Aorta (tissue), 5 donors: ENCODE results near the gene RASSF3. TPM values are rescaled to one million over a fixed set of nuclear protein-coding genes. Genes with fewer than 3 reads are reported as not detected.
A peak's percentile ranks its signal among the peaks of the same experiment; 100 is the strongest.

Experiments used
- ATAC-seq: fragments of 200-7000 bp; cut with Tn5 transposase; one replicate; pipeline ENCODE4 v1.9.1; 2022; ENCODE audit warnings: moderate library complexity; ENCODE audit not compliant: low FRiP score
- DNase-seq, 2 donors: peaks; one replicate each; pipeline ENCODE4 v3.0.0-alpha.2; 2020
- H3K27ac ChIP-seq, 2 donors: one replicate each; pipeline ENCODE4 v1.5.1; 2013; ENCODE audit warnings: low read length in 2 of 2, mild to moderate bottlenecking in 2 of 2, moderate library complexity in 2 of 2, control low read depth in 1 of 2, inconsistent platforms in 1 of 2, low read depth in 1 of 2
- H3K27me3 ChIP-seq, 2 donors: one replicate each; pipeline ENCODE4 v1.6.1; 2013; ENCODE audit warnings: control low read depth in 1 of 2, low read length in 1 of 2, mild to moderate bottlenecking in 1 of 2, moderate library complexity in 1 of 2; ENCODE audit not compliant: insufficient read depth in 2 of 2, control insufficient read depth in 1 of 2
- H3K36me3 ChIP-seq, 2 donors: one replicate each; pipeline ENCODE4 v1.6.1; 2013; ENCODE audit warnings: control low read depth in 1 of 2, low read length in 1 of 2, mild to moderate bottlenecking in 1 of 2; ENCODE audit not compliant: insufficient read depth in 2 of 2, control insufficient read depth in 1 of 2
- H3K4me1 ChIP-seq, 2 donors: one replicate each; pipeline ENCODE4 v1.6.1; 2013; ENCODE audit warnings: low read length in 2 of 2, control low read depth in 1 of 2, mild to moderate bottlenecking in 1 of 2, moderate library complexity in 1 of 2; ENCODE audit not compliant: insufficient read depth in 2 of 2, control insufficient read depth in 1 of 2
- H3K4me3 ChIP-seq, 2 donors: one replicate each; pipeline ENCODE4 v1.5.1; 2013; ENCODE audit warnings: low read length in 2 of 2, control low read depth in 1 of 2, mild to moderate bottlenecking in 1 of 2
- H3K9me3 ChIP-seq: one replicate; pipeline ENCODE4 v1.6.1; 2013; ENCODE audit warnings: mild to moderate bottlenecking, low read length; ENCODE audit not compliant: control insufficient read depth
- WGBS, 2 donors: extraction: QIAGEN DNeasy Blood & Tissue Kit; methylation state at CpG; one replicate each; pipeline ENCODE4 v1.1.7; 2013; 5-methylcytosine and 5-hydroxymethylcytosine counted together
- intact Hi-C, 2 donors: fragments of 100-400 bp; cut with DNase I; formaldehyde crosslinking; loops; one replicate each; pipeline versions ENCODE4 v1.14.2 to v1.15.0; 2022
- long read RNA-seq, 2 donors: library from polyadenylated mRNA; unstranded; transcript quantifications; one replicate each; pipeline ENCODE4 v2.0.0, GENCODE V29; 2020 to 2021
- polyA plus RNA-seq, 2 donors: library from polyadenylated mRNA; stranded (reverse); fragments of 200-250 nt; gene quantifications; one replicate each; pipeline ENCODE4 v1.2.3, GENCODE V29; 2013
- total RNA-seq, 2 donors: library from RNA; stranded (reverse); fragmentation: NEBNext Ultra II Directional; extraction: Animal tissue kit (Norgen Biotek cat#: 25700); gene quantifications; one replicate each; pipeline ENCODE4 v1.2.1, GENCODE V29; 2021
- donor health status: healthy with polysubstance abuse.
- donor health status: Bipolar disorder and iron deficiency.
- donor health status: DM: no; HTN: no; CAD: no.
- donor health status: DM: no; HTN: no; CAD: no.
- donor health status: DM: yes; HTN: yes; CAD: no.

RASSF3 gene, protein sequence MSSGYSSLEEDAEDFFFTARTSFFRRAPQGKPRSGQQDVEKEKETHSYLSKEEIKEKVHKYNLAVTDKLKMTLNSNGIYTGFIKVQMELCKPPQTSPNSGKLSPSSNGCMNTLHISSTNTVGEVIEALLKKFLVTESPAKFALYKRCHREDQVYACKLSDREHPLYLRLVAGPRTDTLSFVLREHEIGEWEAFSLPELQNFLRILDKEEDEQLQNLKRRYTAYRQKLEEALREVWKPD
- 100 to 1,000 TPM; 197 to 418 TPM for total RNA-seq
- polyA plus RNA-seq = 100 to 1,000 TPM in 1 of 2 donors, 10 to 100 TPM in 1; 85.1 to 445 TPM
- long read RNA-seq, donor 1, partial matches to known transcripts = 0 of 36 reads
- long read RNA-seq, donor 1, other reads (novel, unspliced or antisense) = 35 of 36 reads
- long read RNA-seq, donor 2, transcript RASSF3-204 (5 exons, 3,492 nt) = major isoform, 76 of 114 reads
- long read RNA-seq, donor 2, partial matches to known transcripts = 0 of 114 reads
- long read RNA-seq, donor 2, other reads (novel, unspliced or antisense) = 36 of 114 reads

DNA sequence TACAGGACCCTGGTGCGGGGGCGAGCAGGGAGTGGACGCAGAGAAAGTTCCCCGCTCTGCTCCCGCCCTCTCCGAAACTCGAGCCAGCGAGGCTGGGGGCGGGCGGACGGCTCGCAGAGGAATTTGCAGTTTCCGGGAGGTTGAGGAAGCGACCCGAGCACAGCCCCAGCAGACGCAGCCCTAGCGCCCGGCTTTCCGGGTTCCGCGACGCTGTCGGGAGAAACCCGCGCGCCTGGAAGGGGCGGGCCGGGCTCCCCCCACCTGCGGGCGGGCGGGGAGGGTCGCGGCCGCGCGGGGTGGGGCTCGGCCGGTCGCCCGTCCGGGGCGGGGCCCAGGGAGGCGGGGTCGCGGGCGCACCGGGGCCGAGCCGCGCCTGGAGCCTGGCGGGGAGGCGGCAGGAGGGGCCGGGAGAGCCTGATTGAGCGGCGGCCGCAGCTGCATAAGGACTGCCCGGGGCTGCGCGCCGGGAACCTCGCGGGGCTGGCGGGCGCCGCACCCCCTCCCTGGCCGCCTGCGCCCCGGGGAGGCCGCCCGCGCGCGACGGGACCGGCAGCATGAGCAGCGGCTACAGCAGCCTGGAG lies at the start of gene RASSF3:
Gene RASSF3, plus strand, starts transcription at position 417 of the 581 bp plus-strand sequence. Its CDS starts 138 bp downstream, at position 555.
- WGBS, 2 donors = 1% methylated on average over 45 to 76 of the region's 76 CpGs
- H3K36me3 ChIP-seq = no peaks in the 10 kb centered on the region
- DNase-seq (peak; percentile 83 to 91), ATAC-seq (peak; percentile 83)
- intact Hi-C loops = loop anchor here (5.0 kb wide), 2 partner anchors 67 to 77 kb away; no protein-coding TSS in a partner anchor
- H3K27ac ChIP-seq = peak within 1 kb of the TSS; percentile 43 to 94
- no peaks in the 10 kb centered on the region for H3K27me3 ChIP-seq
- H3K4me1 ChIP-seq = no peaks in the 10 kb centered on the region
- peak within 1 kb of the TSS; percentile 83 to 96 for H3K4me3 ChIP-seq
- H3K9me3 ChIP-seq = no peaks in the 10 kb centered on the region

DNA sequence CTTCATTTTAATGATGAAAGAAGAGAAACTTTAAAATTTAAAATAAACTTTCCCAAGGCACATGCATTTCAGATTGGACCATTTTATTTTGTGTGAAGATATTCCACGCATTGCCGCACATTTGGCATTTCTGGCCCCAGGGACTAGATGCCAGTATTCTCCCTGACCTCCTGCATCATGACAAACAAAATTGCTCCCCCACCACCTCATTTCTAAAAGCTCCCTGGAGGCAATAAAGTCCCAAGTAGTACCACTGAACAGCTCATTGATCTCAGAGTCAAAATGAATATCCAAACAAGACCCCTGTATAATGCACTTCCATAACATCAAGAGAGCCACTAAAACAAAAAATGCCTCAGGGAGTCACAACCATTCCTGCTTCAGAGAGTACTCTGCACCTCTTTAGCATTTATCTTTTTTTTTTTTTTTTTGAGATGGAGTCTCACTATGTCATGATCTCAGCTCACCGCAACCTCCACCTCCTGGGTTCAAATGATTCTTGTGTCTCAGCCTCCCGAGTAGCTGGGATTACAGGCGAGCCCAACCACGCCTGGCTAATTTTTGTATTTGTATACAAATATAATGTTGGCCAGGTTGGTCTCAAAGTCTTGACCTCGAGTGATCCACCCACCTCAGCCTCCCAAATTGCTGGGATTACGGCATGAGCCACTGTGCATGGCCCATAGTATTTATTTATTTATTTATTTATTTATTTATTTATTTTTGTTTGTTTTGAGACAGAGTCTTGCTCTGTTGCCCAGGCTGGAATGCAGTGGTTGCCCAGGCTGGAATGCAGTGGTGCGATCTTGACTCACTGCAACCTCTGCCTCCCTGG lies 48.8 kb upstream of the RASSF3 start:
- WGBS, 2 donors = 92 to 96% methylated on average over 9 of the region's 9 CpGs
- intact Hi-C loops = no loop called here
- Histone ChIP-seq H3K27ac (no peak overlapping the region), H3K27me3 (no peaks in the 10 kb centered on the region), H3K9me3 (no peaks in the 10 kb centered on the region), H3K4me1 (no peaks in the 10 kb centered on the region), H3K4me3 (no peak overlapping the region), H3K36me3 (no peaks in the 10 kb centered on the region)
- DNase-seq = no peak
- no peak for ATAC-seq

DNA sequence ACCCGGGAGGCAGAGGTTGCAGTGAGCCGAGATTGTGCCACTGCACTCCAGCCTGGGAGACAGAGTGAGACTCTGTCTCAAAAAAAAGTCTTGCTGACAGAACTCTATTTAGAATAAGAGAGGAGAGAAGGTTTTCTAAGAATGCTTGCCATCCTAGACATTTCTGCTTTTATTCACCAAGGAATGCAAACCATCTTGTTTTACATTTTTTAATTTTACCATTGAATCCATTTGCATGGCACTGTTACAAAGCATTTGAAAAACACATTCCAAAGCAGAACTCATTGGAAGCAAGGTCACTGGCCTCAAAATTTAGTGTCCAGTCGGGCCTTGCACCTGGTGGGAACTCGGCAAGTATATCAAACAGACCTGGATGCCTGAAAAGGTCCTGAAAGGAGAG lies 44.2 kb upstream of the RASSF3 start:
- ATAC-seq (no peak), DNase-seq (no peak)
- Histone ChIP-seq H3K9me3 (no peaks in the 10 kb centered on the region), H3K36me3 (no peaks in the 10 kb centered on the region), H3K27ac (no peak overlapping the region), H3K27me3 (no peaks in the 10 kb centered on the region), H3K4me3 (no peak overlapping the region), H3K4me1 (no peaks in the 10 kb centered on the region)
- WGBS, 2 donors = 63 to 69% methylated on average over 4 of the region's 4 CpGs
- intact Hi-C loops = no loop called here

DNA sequence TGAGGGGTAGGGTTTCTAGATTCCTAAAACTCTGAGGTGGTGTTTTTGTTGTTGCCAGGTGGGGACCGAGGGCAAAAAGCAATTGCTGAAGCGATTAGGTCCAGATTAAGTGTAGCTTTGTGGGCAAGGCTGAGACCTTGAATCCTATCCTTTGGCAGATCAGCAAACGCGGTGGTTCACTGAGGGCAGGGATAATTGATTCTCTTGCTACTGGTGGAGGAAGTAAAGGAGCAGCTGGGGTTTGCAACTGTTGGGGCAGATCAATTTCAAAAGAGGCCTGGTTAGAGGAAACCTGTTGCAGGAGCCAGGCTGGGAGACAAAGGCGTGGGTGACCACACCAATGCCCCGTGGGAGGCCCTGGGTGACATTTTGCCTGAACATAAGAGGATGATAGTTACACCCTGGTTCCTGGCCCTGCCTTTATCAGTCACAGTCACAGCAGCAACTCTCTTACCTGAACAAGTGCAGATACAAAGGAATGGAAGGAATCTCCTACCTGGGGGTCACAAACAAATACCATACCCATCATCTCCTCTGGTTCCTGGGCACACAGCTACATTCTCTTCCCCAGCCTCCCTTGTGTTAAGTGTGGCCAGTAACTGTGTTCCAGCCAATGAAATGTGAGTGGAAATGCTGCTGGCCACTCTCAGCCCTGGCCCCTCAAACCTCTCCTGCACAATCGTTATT lies 43.3 kb upstream of the RASSF3 start:
- ATAC-seq = no peak
- intact Hi-C loops = no loop called here
- no peak for DNase-seq
- Histone ChIP-seq H3K4me3 (no peak overlapping the region), H3K36me3 (no peaks in the 10 kb centered on the region), H3K9me3 (no peaks in the 10 kb centered on the region), H3K27ac (no peak overlapping the region), H3K27me3 (no peaks in the 10 kb centered on the region), H3K4me1 (no peaks in the 10 kb centered on the region)
- WGBS, 2 donors = 94 to 97% methylated on average over 7 of the region's 7 CpGs

DNA sequence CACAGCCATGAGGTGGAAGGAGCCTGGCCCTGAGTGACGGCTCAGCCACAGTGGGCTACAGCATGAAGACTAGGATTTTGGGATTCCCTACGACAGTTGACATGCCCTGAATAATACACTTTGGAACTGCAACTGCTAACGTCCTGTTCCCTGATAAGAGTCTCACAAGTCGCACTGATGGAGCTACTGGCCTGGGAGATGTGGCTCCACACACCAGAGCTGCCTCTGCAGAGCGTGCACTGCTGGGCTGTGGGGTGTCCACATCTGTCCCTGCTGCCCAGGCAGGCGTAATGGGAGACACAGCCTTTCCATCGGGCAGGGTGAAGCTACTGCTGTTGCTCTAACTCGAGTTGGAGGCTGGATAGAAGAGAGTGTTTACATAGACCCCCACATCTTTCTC lies 42.7 kb upstream of the RASSF3 start:
- WGBS, 2 donors = 87 to 89% methylated on average over 8 of the region's 8 CpGs
- no peaks in the 10 kb centered on the region for H3K36me3 ChIP-seq
- no peak overlapping the region for H3K27ac ChIP-seq
- H3K27me3 ChIP-seq = no peaks in the 10 kb centered on the region
- intact Hi-C loops = no loop called here
- no peaks in the 10 kb centered on the region for H3K4me1 ChIP-seq
- H3K4me3 ChIP-seq = no peak overlapping the region
- H3K9me3 ChIP-seq = no peaks in the 10 kb centered on the region
- ATAC-seq (no peak), DNase-seq (no peak)

DNA sequence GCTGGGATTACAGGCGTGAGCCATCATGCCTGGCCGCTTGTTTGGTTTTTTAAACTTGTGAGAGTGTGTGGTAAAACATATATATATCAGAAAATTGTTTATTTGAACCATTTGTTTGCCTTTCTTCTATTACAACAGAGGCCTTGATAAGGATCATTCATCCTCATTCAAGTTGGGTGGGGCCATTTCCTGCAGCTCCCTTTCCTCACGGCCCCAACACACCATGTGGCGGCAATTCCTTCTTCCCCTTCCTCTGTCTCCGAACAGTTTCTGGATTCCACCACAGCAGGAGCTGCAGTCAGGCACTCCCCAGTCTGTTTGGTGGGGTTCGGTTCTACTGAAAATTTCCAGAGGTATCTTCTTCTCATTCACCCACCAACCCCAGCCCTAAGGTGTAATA lies 42.0 kb upstream of the RASSF3 start:
- Histone ChIP-seq H3K36me3 (no peaks in the 10 kb centered on the region), H3K4me1 (no peaks in the 10 kb centered on the region), H3K27me3 (no peaks in the 10 kb centered on the region), H3K27ac (no peak overlapping the region), H3K9me3 (no peaks in the 10 kb centered on the region), H3K4me3 (no peak overlapping the region)
- 91 to 94% methylated on average over 6 of the region's 6 CpGs for WGBS, 2 donors
- ATAC-seq (no peak), DNase-seq (no peak)
- intact Hi-C loops = no loop called here

DNA sequence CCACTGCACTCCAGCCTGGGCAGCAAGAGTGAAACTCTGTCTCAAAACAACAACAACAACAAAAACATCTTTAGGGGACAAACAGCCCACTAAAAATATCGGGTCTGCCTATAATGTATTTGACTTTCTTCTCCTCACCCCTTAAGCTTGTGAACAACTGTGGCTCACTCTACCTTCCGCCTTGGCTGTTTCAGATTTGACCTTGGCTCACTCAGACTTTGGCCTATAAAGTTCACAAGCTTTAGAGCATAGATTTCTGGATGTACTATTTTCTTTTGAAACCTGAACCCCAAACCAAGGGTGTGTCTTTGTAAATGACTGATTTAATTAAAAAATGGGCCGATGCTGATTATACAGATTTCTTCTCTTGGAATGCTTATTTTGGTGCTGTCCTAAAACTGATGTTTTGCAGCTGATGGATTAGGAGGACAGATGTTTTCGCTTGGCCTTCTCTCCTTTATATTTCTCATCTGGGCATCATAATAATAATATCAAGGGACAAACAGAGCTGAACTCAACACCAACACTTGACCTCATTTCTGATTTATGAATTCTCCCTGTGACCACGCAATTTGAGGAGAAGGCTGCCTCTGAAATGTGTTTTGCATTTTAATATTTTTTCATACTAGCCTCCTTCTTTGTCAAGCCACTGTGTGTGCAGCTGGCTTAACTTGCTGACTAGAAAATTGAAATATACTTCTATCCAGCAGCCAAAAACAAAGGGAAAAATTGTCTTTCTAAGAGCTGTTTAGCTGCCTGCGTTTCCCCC lies 40.2 kb upstream of the RASSF3 start:
- Histone ChIP-seq H3K36me3 (no peaks in the 10 kb centered on the region), H3K27ac (no peak overlapping the region), H3K4me3 (no peak overlapping the region), H3K27me3 (peaks cover 0 to 1% of the 10 kb centered on the region in 2 donors), H3K4me1 (no peaks in the 10 kb centered on the region), H3K9me3 (peaks cover 4% of the 10 kb centered on the region)
- intact Hi-C loops = no loop called here
- DNase-seq = no peak
- ATAC-seq = no peak
- WGBS, 2 donors = 90% methylated on average over 6 of the region's 6 CpGs

DNA sequence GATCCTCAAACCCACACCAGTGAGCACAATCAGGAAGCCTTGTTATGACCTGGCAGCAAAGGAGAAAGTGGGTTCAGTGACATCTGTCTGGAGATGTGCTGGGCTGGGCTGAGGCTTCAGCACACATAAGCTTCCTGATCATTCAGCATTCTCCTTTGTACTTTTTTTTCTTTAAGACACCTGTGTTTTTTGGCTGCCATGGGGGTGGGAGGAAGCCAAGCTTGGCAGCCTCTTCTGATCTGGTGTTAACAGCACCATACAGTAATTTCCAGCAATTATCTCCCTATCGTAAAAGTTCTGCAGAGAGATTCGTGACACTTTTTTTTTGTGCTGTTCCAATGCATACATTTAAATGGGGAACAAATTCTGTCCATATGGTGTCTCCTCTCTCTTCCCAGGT lies 38.9 kb upstream of the RASSF3 start:
- peaks cover 0 to 1% of the 10 kb centered on the region in 2 donors for H3K27me3 ChIP-seq
- DNase-seq = no peak
- intact Hi-C loops = no loop called here
- H3K4me3 ChIP-seq = no peak overlapping the region
- peaks cover 4% of the 10 kb centered on the region for H3K9me3 ChIP-seq
- WGBS, 2 donors = 70 to 72% methylated on average over 2 of the region's 2 CpGs
- no peak for ATAC-seq
- no peaks in the 10 kb centered on the region for H3K4me1 ChIP-seq
- no peak overlapping the region for H3K27ac ChIP-seq
- H3K36me3 ChIP-seq = no peaks in the 10 kb centered on the region
